Activated effector memory CD4-positive, alpha-beta T cell treated with anti-CD3 and anti-CD28 coated beads, Interleukin-2, amount 50 U/mL, for 16 hours (primary cell): ENCODE results near the gene TRMT10A.
A peak's percentile ranks its signal among the peaks of the same experiment; 100 is the strongest.

Experiments used
- DNase-seq: peaks from one replicate; pipeline ENCODE4 v3.0.0-alpha.2; 2020

TRMT10A gene

GRCh38 chr4:99563310-99564186 is at the start of gene TRMT10A:
TRMT10A (minus strand) TSS chr4:99564039; CDS start chr4:99559338, 4,701 bp downstream.
- peak; percentile 98 for DNase-seq

- DNase-seq = no peak
Observed at GRCh38 chr4:99612704-99613103, 48.9 kb upstream of the TRMT10A start.

GRCh38 chr4:99612281-99612680 is 48.4 kb upstream of the TRMT10A start:
- DNase-seq = no peak

GRCh38 chr4:99610605-99611175 is 46.9 kb upstream of the TRMT10A start:
- no peak for DNase-seq

- no peak for DNase-seq
Observed at GRCh38 chr4:99608417-99608816, 44.6 kb upstream of the TRMT10A start.

GRCh38 chr4:99606716-99607115 is 42.9 kb upstream of the TRMT10A start:
- no peak for DNase-seq

GRCh38 chr4:99594818-99595217 is 31.0 kb upstream of the TRMT10A start:
- no peak for DNase-seq

- no peak for DNase-seq
Observed at GRCh38 chr4:99593781-99594641, 30.2 kb upstream of the TRMT10A start.

- DNase-seq = no peak
Observed at GRCh38 chr4:99591757-99592156, 27.9 kb upstream of the TRMT10A start.

- DNase-seq = no peak
Observed at GRCh38 chr4:99587803-99588202, 24.0 kb upstream of the TRMT10A start.

GRCh38 chr4:99587309-99587708 is 23.5 kb upstream of the TRMT10A start:
- no peak for DNase-seq

GRCh38 chr4:99586797-99587196 is 23.0 kb upstream of the TRMT10A start:
- no peak for DNase-seq

GRCh38 chr4:99586322-99586721 is 22.5 kb upstream of the TRMT10A start:
- no peak for DNase-seq

- no peak for DNase-seq
Observed at GRCh38 chr4:99585516-99585915, 21.7 kb upstream of the TRMT10A start.

GRCh38 chr4:99578714-99579113 is 14.9 kb upstream of the TRMT10A start:
- DNase-seq = no peak

- DNase-seq = no peak
Observed at GRCh38 chr4:99574530-99575324, 10.9 kb upstream of the TRMT10A start, which contains the start of gene MTTP. MTTP (plus strand) TSS chr4:99574824; CDS start chr4:99574910, 86 bp downstream.

GRCh38 chr4:99573735-99574368 is 10.0 kb upstream of the TRMT10A start:
- no peak for DNase-seq

GRCh38 chr4:99572527-99573240 is 8.8 kb upstream of the TRMT10A start:
- DNase-seq = no peak

GRCh38 chr4:99571883-99572282 is 8.0 kb upstream of the TRMT10A start:
- DNase-seq = no peak

- DNase-seq = no peak
Observed at GRCh38 chr4:99564921-99565320, 1.1 kb upstream of the TRMT10A start.

- DNase-seq = no peak
Observed at GRCh38 chr4:99552872-99553271, 11.0 kb downstream of the TRMT10A start.
